Body of pancreas (tissue), 4 donors: ENCODE data around the gene PLPPR3. TPM values are rescaled to one million over a fixed set of nuclear protein-coding genes. Genes with fewer than 3 reads are reported as not detected.

Source experiments
- ATAC-seq: fragments of 150-250 bp; one replicate; pipeline ENCODE4 v1.9.1; 2016
- DNase-seq, 4 donors: peaks; one replicate each; pipeline ENCODE4 v3.0.0-alpha.2; 2019
- H3K27ac ChIP-seq, 4 donors: fragments of 200-600 bp; sonication (generic); 1 replicate in 3 of 4; 2 replicates in 1 of 4; pipeline versions ENCODE4 v1.5.1 to v1.6.1; 2016 to 2019; ENCODE audit warnings: mild to moderate bottlenecking in 1 of 4, mixed read lengths in 1 of 4, moderate library complexity in 1 of 4
- H3K27me3 ChIP-seq, 2 donors: fragments of 200-600 bp; sonication (generic); one replicate each; pipeline ENCODE4 v1.6.0; 2016; ENCODE audit warnings: mild to moderate bottlenecking in 1 of 2
- H3K36me3 ChIP-seq, 2 donors: fragments of 200-600 bp; sonication (generic); replicated peaks in 1 of 2; 2 replicates each; pipeline ENCODE4 v1.5.1; 2016; ENCODE audit warnings: low read depth in 2 of 2; ENCODE audit not compliant: insufficient read depth in 1 of 2
- H3K4me1 ChIP-seq: fragments of 200-600 bp; sonication (generic); one replicate; pipeline ENCODE4 v1.6.0; 2016
- H3K4me3 ChIP-seq, 2 donors: fragments of 200-600 bp; sonication (generic); 1 replicate in 1 of 2; 2 replicates in 1 of 2; pipeline ENCODE4 v1.5.1; 2016 to 2019
- H3K9me3 ChIP-seq, 3 donors: fragments of 200-600 bp; sonication (generic); 1 replicate in 2 of 3; 2 replicates in 1 of 3; pipeline ENCODE4 v1.5.1; 2016
- POLR2A ChIP-seq, 3 donors: fragments of 450-650 bp; IDR thresholded peaks; one replicate each; pipeline ENCODE4 v1.6.1; 2016; ENCODE audit warnings: antibody characterized with exemption in 3 of 3, mild to moderate bottlenecking in 2 of 3
- WGBS, 2 donors: methylation state at CpG; one replicate each; pipeline ENCODE4 v1.1.5; 2017; 5-methylcytosine and 5-hydroxymethylcytosine counted together
- intact Hi-C: fragments of 100-400 bp; cut with DNase I; formaldehyde crosslinking; loops from one replicate; pipeline ENCODE4 v1.15.1; 2023
- total RNA-seq, 2 donors: library from RNA; depleted of rRNA; stranded (reverse); fragments of >200 nt; gene quantifications; one replicate each; pipeline ENCODE4 v1.1.0, GENCODE V29; 2016
- TF ChIP-seq, protein P1 (sequence below), 7 experiments: fragments of 450-650 bp in 4 of 7; fragments of 200-600 bp in 3 of 7; sonication (generic) in 3 of 7; IDR thresholded peaks; one replicate each; pipeline ENCODE4 v1.5.1; 2016 to 2019; ENCODE audit warnings: antibody characterized with exemption in 7 of 7

PLPPR3 gene
- total RNA-seq, 2 donors from 2014 or later = not detected

DNA sequence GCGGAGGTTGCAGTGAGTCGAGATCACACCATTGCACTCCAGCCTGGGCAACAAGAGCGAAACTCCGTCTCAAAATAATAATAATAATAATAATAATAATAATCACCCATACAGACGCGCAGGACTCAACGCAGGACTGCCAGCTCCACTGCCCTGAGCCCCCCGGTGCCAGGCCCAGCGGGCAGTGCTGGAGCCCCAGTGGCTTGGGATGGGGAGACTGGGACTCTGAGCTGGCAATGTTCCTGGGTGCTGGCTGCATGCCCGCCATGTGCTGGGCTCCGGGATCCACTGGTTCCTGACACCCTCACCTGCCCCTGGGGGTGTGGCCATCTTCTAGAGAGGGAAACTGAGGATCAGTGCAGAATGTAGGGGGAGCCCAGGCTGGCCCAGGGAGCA, 5.6 kb upstream of the PLPPR3 start:
- Histone ChIP-seq H3K27me3 (peaks cover 0 to 5% of the 10 kb centered on the region in 2 donors), H3K4me3 (no peak overlapping the region), H3K27ac (no peak overlapping the region), H3K9me3 (no peaks in the 10 kb centered on the region), H3K36me3 (no peaks in the 10 kb centered on the region), H3K4me1 (peaks cover 16% of the 10 kb centered on the region)
- intact Hi-C loops = no loop called here
- ATAC-seq (no peak), DNase-seq (no peak)
- no peak for TF ChIP-seq POLR2A (IDR thresholded peaks at IDR 0.05)
- TF ChIP-seq, protein P1, sequence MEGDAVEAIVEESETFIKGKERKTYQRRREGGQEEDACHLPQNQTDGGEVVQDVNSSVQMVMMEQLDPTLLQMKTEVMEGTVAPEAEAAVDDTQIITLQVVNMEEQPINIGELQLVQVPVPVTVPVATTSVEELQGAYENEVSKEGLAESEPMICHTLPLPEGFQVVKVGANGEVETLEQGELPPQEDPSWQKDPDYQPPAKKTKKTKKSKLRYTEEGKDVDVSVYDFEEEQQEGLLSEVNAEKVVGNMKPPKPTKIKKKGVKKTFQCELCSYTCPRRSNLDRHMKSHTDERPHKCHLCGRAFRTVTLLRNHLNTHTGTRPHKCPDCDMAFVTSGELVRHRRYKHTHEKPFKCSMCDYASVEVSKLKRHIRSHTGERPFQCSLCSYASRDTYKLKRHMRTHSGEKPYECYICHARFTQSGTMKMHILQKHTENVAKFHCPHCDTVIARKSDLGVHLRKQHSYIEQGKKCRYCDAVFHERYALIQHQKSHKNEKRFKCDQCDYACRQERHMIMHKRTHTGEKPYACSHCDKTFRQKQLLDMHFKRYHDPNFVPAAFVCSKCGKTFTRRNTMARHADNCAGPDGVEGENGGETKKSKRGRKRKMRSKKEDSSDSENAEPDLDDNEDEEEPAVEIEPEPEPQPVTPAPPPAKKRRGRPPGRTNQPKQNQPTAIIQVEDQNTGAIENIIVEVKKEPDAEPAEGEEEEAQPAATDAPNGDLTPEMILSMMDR (IDR thresholded peaks at IDR 0.05) = no peak
- 74 to 95% methylated on average over 9 to 10 of the region's 11 CpGs for WGBS, 2 donors

DNA sequence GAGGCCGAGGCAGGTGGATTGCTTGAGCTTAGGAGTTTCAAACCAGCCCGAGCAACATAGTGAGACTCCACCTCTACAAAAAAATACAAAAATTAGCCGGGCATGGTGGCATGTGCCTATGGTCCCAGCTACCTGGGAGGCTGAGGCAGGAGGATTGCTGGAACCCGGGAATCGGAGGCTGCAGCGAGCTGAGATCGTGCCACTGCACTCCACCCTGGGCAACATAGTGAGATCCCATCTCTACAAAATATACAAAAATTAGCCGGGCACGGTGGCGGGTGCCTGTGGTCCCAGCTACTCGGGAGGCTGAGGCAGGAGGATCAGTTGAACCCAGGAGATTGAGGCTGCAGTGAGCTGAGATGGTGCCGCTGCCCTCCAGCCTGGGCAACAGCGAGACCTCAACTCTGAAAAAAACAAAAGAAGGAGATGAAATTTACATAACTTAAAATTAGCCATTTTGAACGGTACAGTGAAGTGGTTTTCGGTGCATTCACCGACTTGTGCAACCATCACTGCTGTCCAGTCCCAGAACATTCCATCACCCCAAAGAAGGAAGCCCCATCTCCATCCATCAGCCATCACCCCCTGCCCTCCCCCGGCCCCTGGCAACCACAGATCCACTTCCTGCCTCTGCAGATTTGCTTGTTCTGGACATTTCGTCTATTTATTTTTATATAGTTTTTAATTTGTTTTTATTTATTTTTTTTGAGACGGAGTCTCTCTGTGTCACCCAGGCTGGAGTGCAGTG, 4.3 kb upstream of the PLPPR3 start:
- Histone ChIP-seq H3K9me3 (no peaks in the 10 kb centered on the region), H3K4me3 (no peak overlapping the region), H3K27ac (no peak overlapping the region), H3K27me3 (peaks cover 0 to 10% of the 10 kb centered on the region in 2 donors), H3K4me1 (peaks cover 17% of the 10 kb centered on the region), H3K36me3 (no peaks in the 10 kb centered on the region)
- no peak for ATAC-seq
- no peak for DNase-seq
- no peak for TF ChIP-seq POLR2A (IDR thresholded peaks at IDR 0.05)
- TF ChIP-seq, protein P1 (IDR thresholded peaks at IDR 0.05) = no peak
- WGBS, 2 donors = 75 to 83% methylated on average over 19 of the region's 19 CpGs
- intact Hi-C loops = no loop called here

DNA sequence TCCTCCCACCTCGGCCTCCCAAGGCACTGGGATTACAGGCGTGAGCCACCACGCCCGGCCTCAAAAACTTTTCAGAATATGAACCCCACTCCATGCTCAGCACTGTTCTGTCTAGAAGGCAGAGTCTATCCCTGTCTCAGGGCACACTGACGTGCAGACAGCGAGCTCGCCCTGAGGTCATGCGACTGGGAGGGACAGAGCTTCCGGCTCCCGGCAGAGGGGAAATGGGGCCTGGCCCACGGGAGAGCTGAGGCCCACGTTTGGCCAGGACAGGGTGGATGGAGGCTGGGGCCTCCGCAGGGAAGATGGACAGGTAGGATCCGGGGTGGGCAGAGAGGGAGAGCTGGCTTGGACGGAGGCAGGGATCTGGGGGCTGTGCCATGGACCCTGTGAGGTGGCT, 3.1 kb upstream of the PLPPR3 start:
- TF ChIP-seq POLR2A (IDR thresholded peaks at IDR 0.05) = peak in 1 of 3 donors; percentile 9
- TF ChIP-seq, protein P1 (IDR thresholded peaks at IDR 0.05) = no peak
- no peaks in the 10 kb centered on the region for H3K36me3 ChIP-seq
- ATAC-seq (no peak), DNase-seq (no peak)
- intact Hi-C loops = no loop called here
- no peaks in the 10 kb centered on the region for H3K9me3 ChIP-seq
- WGBS, 2 donors = 79 to 87% methylated on average over 14 of the region's 15 CpGs
- peaks cover 13% of the 10 kb centered on the region for H3K4me1 ChIP-seq
- H3K27me3 ChIP-seq = peaks cover 0 to 10% of the 10 kb centered on the region in 2 donors
- no peak overlapping the region for H3K27ac ChIP-seq
- no peak overlapping the region for H3K4me3 ChIP-seq

DNA sequence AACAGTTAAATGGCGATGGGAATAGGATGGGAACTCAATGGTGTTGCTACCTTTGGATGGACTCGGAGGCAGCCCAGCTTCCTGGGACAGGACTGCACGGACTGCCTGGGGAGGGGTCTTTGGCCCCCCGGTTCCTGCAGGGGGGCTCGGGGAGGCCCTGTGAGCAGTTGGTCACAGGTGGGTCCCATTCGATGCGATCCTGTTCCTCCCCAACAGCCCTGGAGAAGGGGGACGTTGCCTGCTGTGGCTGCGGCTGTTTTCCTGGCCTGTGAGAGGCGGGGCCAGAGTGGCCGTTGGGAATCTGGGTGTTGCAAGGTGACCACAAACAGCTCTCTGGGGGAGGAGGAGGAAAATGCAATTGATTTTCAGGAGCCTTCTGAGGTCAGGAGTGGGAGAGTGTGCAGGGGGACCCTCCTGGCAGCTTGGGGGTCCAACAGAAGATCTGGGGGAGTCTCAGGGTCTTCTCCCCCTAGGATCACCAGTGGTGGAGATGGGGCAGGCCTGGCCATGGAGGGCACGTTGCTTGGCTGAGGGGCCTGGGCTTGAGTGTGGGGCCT, 1.9 kb upstream of the PLPPR3 start:
- ATAC-seq = no peak
- Histone ChIP-seq H3K27me3 (peaks cover 0 to 10% of the 10 kb centered on the region in 2 donors), H3K9me3 (no peaks in the 10 kb centered on the region), H3K4me1 (peaks cover 13% of the 10 kb centered on the region), H3K27ac (no peak overlapping the region), H3K4me3 (no peak overlapping the region), H3K36me3 (no peaks in the 10 kb centered on the region)
- no peak for TF ChIP-seq POLR2A (IDR thresholded peaks at IDR 0.05)
- TF ChIP-seq, protein P1 (IDR thresholded peaks at IDR 0.05) = no peak
- intact Hi-C loops = no loop called here
- no peak for DNase-seq
- WGBS, 2 donors = 41 to 49% methylated on average over 10 to 12 of the region's 12 CpGs
